Measurements from ENCODE around the gene MAP4K2. TPM values are rescaled to one million over a fixed set of nuclear protein-coding genes. Genes with fewer than 3 reads are reported as not detected.

The MAP4K2 gene
- total and polyA plus RNA-seq, 2 of the 13 experiments (the other 11 are each of a cell fraction or from before 2014, with no cell fraction given), result 8.3 to 17.6 TPM

DNA sequence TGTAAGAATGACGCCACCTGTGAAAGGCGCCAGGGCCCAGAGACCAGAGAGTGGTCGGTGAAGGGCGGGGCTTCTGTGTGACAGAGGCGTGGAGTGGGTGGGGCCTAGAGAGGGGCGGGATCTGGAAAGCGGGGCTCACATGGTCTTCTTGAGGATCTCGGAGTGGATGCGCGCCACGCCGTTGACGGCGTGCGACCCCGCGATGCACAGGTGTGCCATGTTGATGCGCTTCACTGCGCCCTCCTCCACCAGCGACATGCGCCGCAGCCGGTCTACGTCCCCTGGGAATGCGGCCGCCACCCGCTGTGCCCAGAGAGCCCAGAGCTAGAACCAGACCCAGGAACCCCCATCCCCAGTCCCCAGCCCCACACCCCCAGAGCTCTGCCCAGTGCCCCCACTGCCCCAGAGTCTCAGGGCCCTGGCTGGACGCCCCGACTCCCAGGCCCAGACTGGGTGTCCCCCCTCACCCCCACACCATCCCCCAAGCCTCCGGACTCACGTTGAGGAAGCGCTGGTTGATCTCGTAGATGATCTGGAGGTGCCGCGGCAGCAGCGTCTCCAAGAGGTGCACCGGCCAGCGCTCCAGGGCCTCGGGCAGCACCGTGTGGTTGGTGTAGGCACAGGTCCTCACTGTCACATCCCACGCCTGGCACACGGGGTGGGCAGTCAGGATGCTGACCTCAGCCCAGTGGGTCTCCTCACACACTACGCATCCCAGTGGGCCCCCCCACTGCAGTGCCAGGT, 49.5 kb downstream of the MAP4K2 start:
- Histone ChIP-seq H3K4me3 (replicated peaks in 1 of 3; ENCODE audit: insufficient read depth in 1 of 3, low read depth in 2 of 3, low read length in 3 of 3) (no peak overlapping the region), H3K36me3 (replicated peaks in 1 of 2; ENCODE audit: control insufficient read depth in 1 of 2, insufficient read depth in 2 of 2, low read length in 2 of 2) (no peaks in the 10 kb centered on the region), H2AFZ (ENCODE audit: low read length) (no peak overlapping the region), H3K9ac (ENCODE audit: insufficient read depth, low read depth, low read length) (no peak overlapping the region), H3K79me2 (ENCODE audit: insufficient read depth, low read length) (no peaks in the 10 kb centered on the region), H3K4me1 (ENCODE audit: insufficient read depth, low read length) (peaks cover 27% of the 10 kb centered on the region), H3K4me2 (ENCODE audit: low read depth, low read length) (no peak overlapping the region), H3K9me3 (ENCODE audit: low read length) (no peaks in the 10 kb centered on the region), H3K27ac (ENCODE audit: extremely low read length, insufficient read depth, low read length) (no peak overlapping the region), H4K20me1 (ENCODE audit: insufficient read depth, low read length) (no peaks in the 10 kb centered on the region), H3K27me3 (ENCODE audit: control insufficient read depth in 1 of 2, insufficient read depth in 2 of 2, low read length in 2 of 2) (peaks cover 3 to 15% of the 10 kb centered on the region in 2 experiments; a peak in 3 of 5 replicates)
- POLR2A ChIA-PET, result no interaction called here
- intact Hi-C loops (cut with micrococcal nuclease; ENCODE audit: unreplicated experiment) (no loop called here), in situ Hi-C loops (cut with HindIII; ENCODE audit: extremely low pct_ligation_motif_present, low pct_unique_long_range_greater_than_20kb) (no loop called here)
- DNase-seq (ENCODE audit: low spot score) (no peak), ATAC-seq (no peak), FAIRE-seq (no peak)
- 84% methylated on average over 33 of the region's 43 CpGs for WGBS (ENCODE audit: low lambda C conversion rate)
- CTCF ChIA-PET (ENCODE audit: low intra/inter-chr PET ratio, low total read pairs), result no interaction called here
- no TSS peak for BruUV-seq (replicated peaks)
- TF ChIP-seq NBN (conservative IDR thresholded peaks at IDR 0.05), result no peak

DNA sequence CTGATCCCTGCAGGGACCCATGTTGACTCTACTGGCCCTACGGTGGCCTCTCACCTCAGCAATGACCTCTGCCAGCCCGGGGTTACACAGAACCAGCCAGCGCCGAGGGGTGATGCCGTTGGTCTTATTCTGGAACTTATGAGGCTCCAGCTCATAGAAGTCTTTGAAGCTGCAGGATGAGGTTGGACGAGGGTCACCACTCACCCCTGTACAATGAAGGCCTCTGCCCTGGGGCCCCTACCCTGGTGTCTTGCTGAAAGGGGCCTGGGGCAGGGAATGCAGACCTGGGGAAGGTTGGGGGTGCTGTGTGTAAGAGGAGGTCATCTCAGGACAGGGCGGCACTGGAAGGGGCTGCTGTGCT, 50.0 kb downstream of the MAP4K2 start:
- no TSS peak for BruUV-seq (replicated peaks)

More for the DNA sequence above, 50.0 kb downstream of the MAP4K2 start:
- H3K4me3 ChIP-seq (replicated peaks in 1 of 3; ENCODE audit: insufficient read depth in 1 of 3, low read depth in 2 of 3, low read length in 3 of 3), result no peak overlapping the region
- H3K27me3 ChIP-seq (ENCODE audit: control insufficient read depth in 1 of 2, insufficient read depth in 2 of 2, low read length in 2 of 2), result peaks cover 3 to 15% of the 10 kb centered on the region in 2 experiments; a peak in 3 of 5 replicates
- H3K4me1 ChIP-seq (ENCODE audit: insufficient read depth, low read length), result peaks cover 24% of the 10 kb centered on the region
- in situ Hi-C loops (cut with HindIII; ENCODE audit: extremely low pct_ligation_motif_present, low pct_unique_long_range_greater_than_20kb) (no loop called here), intact Hi-C loops (cut with micrococcal nuclease; ENCODE audit: unreplicated experiment) (no loop called here)
- ATAC-seq (no peak), DNase-seq (ENCODE audit: low spot score) (no peak), FAIRE-seq (no peak)
- H4K20me1 ChIP-seq (ENCODE audit: insufficient read depth, low read length), result no peaks in the 10 kb centered on the region
- H3K79me2 ChIP-seq (ENCODE audit: insufficient read depth, low read length), result no peaks in the 10 kb centered on the region
- H3K9ac ChIP-seq (ENCODE audit: insufficient read depth, low read depth, low read length), result no peak overlapping the region
- H3K4me2 ChIP-seq (ENCODE audit: low read depth, low read length), result no peak overlapping the region
- CTCF ChIA-PET (ENCODE audit: low intra/inter-chr PET ratio, low total read pairs), result no interaction called here
- H3K9me3 ChIP-seq (ENCODE audit: low read length), result no peaks in the 10 kb centered on the region
- H3K36me3 ChIP-seq (replicated peaks in 1 of 2; ENCODE audit: control insufficient read depth in 1 of 2, insufficient read depth in 2 of 2, low read length in 2 of 2), result no peaks in the 10 kb centered on the region
- H2AFZ ChIP-seq (ENCODE audit: low read length), result no peak overlapping the region
- TF ChIP-seq CHD2 (IDR thresholded peaks at IDR 0.05; ENCODE audit: low read depth, low read length), result no peak
- no peak for TF ChIP-seq ZBTB3 (CRISPR knock-in tag; IDR thresholded peaks at IDR 0.05; ENCODE audit: borderline replicate concordance, low read depth)
- no peak for TF ChIP-seq KDM6A (CRISPR knock-in tag; IDR thresholded peaks at IDR 0.05; ENCODE audit: low read depth)
- TF ChIP-seq CBX1 (IDR thresholded peaks at IDR 0.05; ENCODE audit: low read depth), result no peak
- TF ChIP-seq, protein P1, sequence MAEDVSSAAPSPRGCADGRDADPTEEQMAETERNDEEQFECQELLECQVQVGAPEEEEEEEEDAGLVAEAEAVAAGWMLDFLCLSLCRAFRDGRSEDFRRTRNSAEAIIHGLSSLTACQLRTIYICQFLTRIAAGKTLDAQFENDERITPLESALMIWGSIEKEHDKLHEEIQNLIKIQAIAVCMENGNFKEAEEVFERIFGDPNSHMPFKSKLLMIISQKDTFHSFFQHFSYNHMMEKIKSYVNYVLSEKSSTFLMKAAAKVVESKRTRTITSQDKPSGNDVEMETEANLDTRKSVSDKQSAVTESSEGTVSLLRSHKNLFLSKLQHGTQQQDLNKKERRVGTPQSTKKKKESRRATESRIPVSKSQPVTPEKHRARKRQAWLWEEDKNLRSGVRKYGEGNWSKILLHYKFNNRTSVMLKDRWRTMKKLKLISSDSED (CRISPR knock-in tag; IDR thresholded peaks at IDR 0.05), result no peak
- TF ChIP-seq, protein P2, sequence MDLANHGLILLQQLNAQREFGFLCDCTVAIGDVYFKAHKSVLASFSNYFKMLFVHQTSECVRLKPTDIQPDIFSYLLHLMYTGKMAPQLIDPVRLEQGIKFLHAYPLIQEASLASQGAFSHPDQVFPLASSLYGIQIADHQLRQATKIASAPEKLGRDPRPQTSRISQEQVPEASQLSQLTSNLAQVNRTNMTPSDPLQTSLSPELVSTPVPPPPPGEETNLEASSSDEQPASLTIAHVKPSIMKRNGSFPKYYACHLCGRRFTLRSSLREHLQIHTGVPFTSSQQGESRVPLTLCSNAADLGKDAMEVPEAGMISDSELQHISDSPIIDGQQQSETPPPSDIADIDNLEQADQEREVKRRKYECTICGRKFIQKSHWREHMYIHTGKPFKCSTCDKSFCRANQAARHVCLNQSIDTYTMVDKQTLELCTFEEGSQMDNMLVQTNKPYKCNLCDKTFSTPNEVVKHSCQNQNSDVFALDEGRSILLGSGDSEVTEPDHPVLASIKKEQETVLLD (CRISPR knock-in tag; IDR thresholded peaks at IDR 0.05; ENCODE audit: low read depth), result no peak
- TF ChIP-seq, protein P3, sequence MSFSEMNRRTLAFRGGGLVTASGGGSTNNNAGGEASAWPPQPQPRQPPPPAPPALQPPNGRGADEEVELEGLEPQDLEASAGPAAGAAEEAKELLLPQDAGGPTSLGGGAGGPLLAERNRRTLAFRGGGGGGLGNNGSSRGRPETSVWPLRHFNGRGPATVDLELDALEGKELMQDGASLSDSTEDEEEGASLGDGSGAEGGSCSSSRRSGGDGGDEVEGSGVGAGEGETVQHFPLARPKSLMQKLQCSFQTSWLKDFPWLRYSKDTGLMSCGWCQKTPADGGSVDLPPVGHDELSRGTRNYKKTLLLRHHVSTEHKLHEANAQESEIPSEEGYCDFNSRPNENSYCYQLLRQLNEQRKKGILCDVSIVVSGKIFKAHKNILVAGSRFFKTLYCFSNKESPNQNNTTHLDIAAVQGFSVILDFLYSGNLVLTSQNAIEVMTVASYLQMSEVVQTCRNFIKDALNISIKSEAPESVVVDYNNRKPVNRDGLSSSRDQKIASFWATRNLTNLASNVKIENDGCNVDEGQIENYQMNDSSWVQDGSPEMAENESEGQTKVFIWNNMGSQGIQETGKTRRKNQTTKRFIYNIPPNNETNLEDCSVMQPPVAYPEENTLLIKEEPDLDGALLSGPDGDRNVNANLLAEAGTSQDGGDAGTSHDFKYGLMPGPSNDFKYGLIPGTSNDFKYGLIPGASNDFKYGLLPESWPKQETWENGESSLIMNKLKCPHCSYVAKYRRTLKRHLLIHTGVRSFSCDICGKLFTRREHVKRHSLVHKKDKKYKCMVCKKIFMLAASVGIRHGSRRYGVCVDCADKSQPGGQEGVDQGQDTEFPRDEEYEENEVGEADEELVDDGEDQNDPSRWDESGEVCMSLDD (CRISPR knock-in tag; IDR thresholded peaks at IDR 0.05; ENCODE audit: borderline replicate concordance), result no peak
- TF ChIP-seq PTBP1 (IDR thresholded peaks at IDR 0.05; ENCODE audit: low read depth, low read length, poor library complexity, severe bottlenecking), result no peak
- POLR2A ChIA-PET, result no interaction called here
- H3K27ac ChIP-seq (ENCODE audit: extremely low read length, insufficient read depth, low read length), result no peak overlapping the region
- 20% methylated on average over 3 of the region's 7 CpGs for WGBS (ENCODE audit: low lambda C conversion rate)
